K562 (cell line): ENCODE data around the gene SS18. TPM values are rescaled to one million over a fixed set of nuclear protein-coding genes. Genes with fewer than 3 reads are reported as not detected.

Experiments
- ATAC-seq: fragments of 200-7000 bp; cut with Tn5 transposase; 3 replicates; pipeline ENCODE4 v1.9.1; 2020; ENCODE audit warnings: moderate library complexity
- BruUV-seq: library from RNA; stranded (reverse); fragments of 400-500 nt; replicated peaks from 2 replicates; lab custom pipeline; 2021; lab: Mats Ljungman, UMichigan
- CTCF ChIA-PET: fragments of 300-600 bp; formaldehyde crosslinking; extraction: SDS; loops from one replicate; lab custom pipeline; 2021; ENCODE audit warnings: low intra/inter-chr PET ratio; lab: Yijun Ruan, JAX
- POLR2A ChIA-PET: fragments of 300-600, 350-650 bp; sonication (Branson Sonifier 250); formaldehyde crosslinking; extraction: SDS; loops from one replicate; lab custom pipeline; 2021; ENCODE audit warnings: antibody characterized with exemption, inconsistent platforms; lab: Yijun Ruan, JAX
- DNase-seq, 4 experiments: peaks; one replicate each; pipeline versions ENCODE4 v3.0.0 to v3.0.0-alpha.2; 2011 to 2018; ENCODE audit warnings: low spot score in 3 of 4, mixed read lengths in 3 of 4; ENCODE audit errors: extremely low read depth in 1 of 4
- FAIRE-seq: peaks from 2 replicates; lab custom pipeline; 2011; peaks lifted over from hg19 to GRCh38; lab: Jason Lieb, UNC
- H2AFZ ChIP-seq: 2 replicates; pipeline ENCODE4 v1.6.0; 2011; ENCODE audit warnings: low read depth, low read length, control low read depth, inconsistent platforms
- H3K27ac ChIP-seq: fragments of 200-600 bp; 3 replicates; pipeline ENCODE4 v1.8.0; 2011; ENCODE audit warnings: low read depth, mild to moderate bottlenecking, control low read depth, inconsistent platforms, low read length, moderate library complexity, mixed read lengths; ENCODE audit errors: extremely low read depth
- H3K27me3 ChIP-seq, 2 experiments: fragments of 300-600 bp in 1 of 2; 2 replicates in 1 of 2; 3 replicates in 1 of 2; pipeline versions ENCODE4 v1.6.0 to v1.8.0; 2011; ENCODE audit warnings: inconsistent platforms in 2 of 2, low read length in 2 of 2, mild to moderate bottlenecking in 1 of 2, mixed read lengths in 1 of 2, moderate library complexity in 1 of 2; ENCODE audit not compliant: control insufficient read depth in 2 of 2, insufficient read depth in 2 of 2
- H3K36me3 ChIP-seq: fragments of 300-600 bp; 3 replicates; pipeline ENCODE4 v1.8.0; 2011; ENCODE audit warnings: mild to moderate bottlenecking, low read length, inconsistent platforms; ENCODE audit not compliant: control insufficient read depth, insufficient read depth
- H3K4me1 ChIP-seq, 2 experiments: fragments of 200-600 bp in 1 of 2; replicated peaks in 1 of 2; 2 replicates in 1 of 2; 3 replicates in 1 of 2; pipeline versions ENCODE4 v1.5.1 to v1.8.0; 2011; ENCODE audit warnings: inconsistent platforms in 2 of 2, low read length in 2 of 2, mild to moderate bottlenecking in 1 of 2, mixed read lengths in 1 of 2, moderate library complexity in 1 of 2; ENCODE audit not compliant: control insufficient read depth in 2 of 2, insufficient read depth in 2 of 2
- H3K4me2 ChIP-seq: 2 replicates; pipeline ENCODE4 v1.6.1; 2011; ENCODE audit warnings: low read length, control low read depth, inconsistent platforms, mixed read lengths; ENCODE audit not compliant: insufficient read depth
- H3K4me3 ChIP-seq: fragments of 200-600 bp; sonication (generic), shearing (Covaris generic); 2 replicates; pipeline ENCODE4 v1.5.1; 2016; ENCODE audit warnings: control low read depth, inconsistent platforms
- H3K79me2 ChIP-seq: fragments of 200-600 bp; 3 replicates; pipeline ENCODE4 v1.8.0; 2011; ENCODE audit warnings: low read length, inconsistent platforms; ENCODE audit not compliant: control insufficient read depth, insufficient read depth
- H3K9ac ChIP-seq, 2 experiments: 2 replicates each; pipeline versions ENCODE4 v1.6.0 to v1.6.1; 2011; ENCODE audit warnings: low read depth in 2 of 2, low read length in 2 of 2, control low read depth in 1 of 2, inconsistent platforms in 1 of 2, mild to moderate bottlenecking in 1 of 2, mixed read lengths in 1 of 2; ENCODE audit not compliant: insufficient read depth in 1 of 2
- H3K9me1 ChIP-seq: one replicate; pipeline ENCODE4 v1.6.0; 2011; ENCODE audit warnings: inconsistent platforms, mild to moderate bottlenecking, low read length, moderate library complexity; ENCODE audit not compliant: control insufficient read depth, insufficient read depth
- H3K9me3 ChIP-seq: replicated peaks from 2 replicates; pipeline ENCODE4 v1.5.1; 2011; ENCODE audit warnings: low read depth, low read length, inconsistent platforms; ENCODE audit not compliant: control insufficient read depth, insufficient read depth
- H4K20me1 ChIP-seq: replicated peaks from 2 replicates; pipeline ENCODE4 v1.6.1; 2011; ENCODE audit warnings: low read length, inconsistent platforms, mixed read lengths; ENCODE audit not compliant: control insufficient read depth, insufficient read depth
- FOXA3 ChIP-seq, 2 experiments: fragments of 450-650 bp in 1 of 2; sonication (generic) in 1 of 2; formaldehyde crosslinking; IDR thresholded peaks in 1 of 2; conservative IDR thresholded peaks in 1 of 2; 2 replicates each; pipeline versions ENCODE4 v1.4.0 to v1.8.0; 2020 to 2022; ENCODE audit warnings: mild to moderate bottlenecking in 2 of 2, missing genetic modification reagents in 1 of 2
- FOXK1 ChIP-seq: sonication (generic); formaldehyde crosslinking; IDR thresholded peaks from 2 replicates; pipeline ENCODE4 v1.8.0; 2022; ENCODE audit warnings: missing genetic modification reagents, mild to moderate bottlenecking, borderline replicate concordance
- GATA2 ChIP-seq: sonication (generic); formaldehyde crosslinking; IDR thresholded peaks from 2 replicates; pipeline ENCODE4 v1.4.0; 2020; ENCODE audit warnings: mild to moderate bottlenecking, missing genetic modification reagents
- JUNB ChIP-seq: fragments of 450-650 bp; formaldehyde crosslinking; conservative IDR thresholded peaks from 2 replicates; pipeline ENCODE4 v1.4.0; 2020; ENCODE audit warnings: mild to moderate bottlenecking
- KDM2B ChIP-seq: fragments of 250-450 bp; sonication (Bioruptor Pico); IDR thresholded peaks from 2 replicates; pipeline ENCODE4 v1.8.0; 2021; ENCODE audit warnings: mild to moderate bottlenecking, moderate library complexity
- SMARCA4 ChIP-seq: fragments of 450-650 bp; IDR thresholded peaks from 2 replicates; pipeline ENCODE4 v1.6.1; 2016
- SMARCB1 ChIP-seq: IDR thresholded peaks from 2 replicates; pipeline ENCODE4 v1.6.1; 2011; ENCODE audit warnings: improper control_type of control experiment, low read depth; ENCODE audit not compliant: insufficient read length
- TEAD2 ChIP-seq: fragments of 450-650 bp; IDR thresholded peaks from 2 replicates; pipeline ENCODE4 v1.6.1; 2016; ENCODE audit warnings: missing genetic modification characterization, control low read depth, missing compliant biosample characterization
- ZEB2 ChIP-seq: fragments of 450-650 bp; IDR thresholded peaks from 2 replicates; pipeline ENCODE4 v1.6.1; 2016
- ZNF316 ChIP-seq: fragments of 450-650 bp; IDR thresholded peaks from 2 replicates; pipeline ENCODE4 v1.6.1; 2016
- ZNF830 ChIP-seq: fragments of 250-450 bp; sonication (Bioruptor Pico); IDR thresholded peaks from 2 replicates; pipeline ENCODE4 v1.5.0; 2021; ENCODE audit warnings: mild to moderate bottlenecking
- ZSCAN29 ChIP-seq: fragments of 450-650 bp; IDR thresholded peaks from 2 replicates; pipeline ENCODE4 v1.6.1; 2017
- WGBS: fragments of 100-300 bp; shearing (Covaris generic); methylation state at CpG from one replicate; pipeline ENCODE4 v1.1.6; 2016; ENCODE audit warnings: low coverage, mixed read lengths; ENCODE audit not compliant: insufficient coverage; ENCODE audit errors: missing lambda C conversion rate; 5-methylcytosine and 5-hydroxymethylcytosine counted together
- in situ Hi-C: fragments of 300-500 bp; cut with MboI; formaldehyde crosslinking; loops from 4 replicates; pipeline ENCODE4 v1.15.0; 2018; ENCODE audit warnings: inconsistent platforms, mixed read lengths
- intact Hi-C: fragments of 100-400 bp; cut with micrococcal nuclease; formaldehyde crosslinking; loops from 2 replicates; pipeline ENCODE4 v1.14.2; 2022
- polyA plus RNA-seq, 8 experiments: library from polyadenylated mRNA; depleted of rRNA in 4 of 8; stranded (reverse) in 5 of 8; unstranded in 3 of 8; fragments of >200 nt; fragmentation: Nextera tagmentation in 2 of 8; fragmentation: Illumina TruSeq in 1 of 8; extraction: Ambion mirVana in 2 of 8; extraction: Trizol in 1 of 8; gene quantifications; 2 replicates each; pipeline versions ENCODE4 v1.2.1 to v1.2.3, GENCODE V29; 2011 to 2014; ENCODE audit warnings: inconsistent platforms in 1 of 8, missing spikeins in 1 of 8
- total RNA-seq, 7 experiments: library from RNA; depleted of rRNA in 6 of 7; stranded (reverse); fragments of >200 nt in 6 of 7; fragmentation: Illumina TruSeq in 2 of 7; extraction: Trizol in 2 of 7; gene quantifications; 2 replicates each; pipeline versions ENCODE4 v1.2.1 to v1.2.3, GENCODE V29; 2011 to 2021; ENCODE audit warnings: low replicate concordance in 1 of 7

The SS18 gene
- total and polyA plus RNA-seq, 9 of the 15 experiments (the other 6 are each of a cell fraction or from before 2014, with no cell fraction given) = 30.9 to 190 (median 102) TPM

DNA sequence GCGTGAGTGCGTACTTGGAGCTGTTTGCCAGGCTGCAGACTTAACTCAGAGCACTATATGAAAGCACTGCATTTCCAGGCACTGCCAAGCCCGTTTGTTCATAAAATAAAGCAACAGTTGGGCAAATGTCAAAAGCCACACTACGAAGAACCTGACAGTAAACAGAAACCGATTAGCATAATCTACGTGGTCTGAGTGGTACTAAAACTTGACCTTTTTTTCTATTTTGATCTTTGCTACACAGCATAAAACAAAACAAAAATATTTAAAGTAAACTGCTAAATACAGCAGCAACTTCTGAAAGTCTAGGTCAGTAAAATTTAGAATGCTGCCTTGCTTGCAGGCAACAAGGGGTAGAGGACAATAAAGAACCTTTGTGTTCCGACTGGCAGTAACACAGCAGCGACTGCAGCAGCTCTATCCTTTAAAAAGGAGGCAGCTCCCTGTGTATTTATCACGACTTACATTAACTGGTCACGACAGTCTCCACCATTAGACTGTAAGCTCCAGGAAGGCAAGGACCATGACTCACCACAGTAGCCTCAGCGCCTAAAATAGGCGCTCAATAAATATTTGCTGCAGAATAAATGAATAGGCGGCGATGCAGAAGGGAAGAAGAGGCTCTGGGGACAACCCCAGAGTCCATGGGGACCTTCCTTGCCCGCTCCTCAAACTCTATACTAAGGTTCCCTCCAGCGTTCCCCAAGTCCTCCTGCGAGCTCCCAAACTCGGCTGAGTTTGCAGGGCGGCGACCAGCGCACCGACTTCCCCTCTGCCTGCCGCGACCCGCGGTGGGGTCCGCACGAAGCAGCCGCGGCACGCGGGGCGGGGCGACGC is 902 bp downstream of the SS18 start (continued):
- TF ChIP-seq ZNF830 (CRISPR knock-in tag) (0 out of 2 replicates have a peak, but pooled peaks have one; percentile 25), FOXA3 (CRISPR knock-in tag; conservative IDR thresholded peaks at IDR 0.05 in 1 of 2, IDR thresholded peaks at IDR 0.05 in 1 of 2) (peak in 1 of 2 experiments; percentile 40; a peak in 1 of 4 replicates), ZEB2 (no peak), TEAD2 (no peak), FOXK1 (CRISPR knock-in tag) (0 out of 2 replicates have a peak, but pooled peaks have one; percentile 2), ZSCAN29 (0 out of 2 replicates have a peak, but pooled peaks have one; percentile 17)

DNA sequence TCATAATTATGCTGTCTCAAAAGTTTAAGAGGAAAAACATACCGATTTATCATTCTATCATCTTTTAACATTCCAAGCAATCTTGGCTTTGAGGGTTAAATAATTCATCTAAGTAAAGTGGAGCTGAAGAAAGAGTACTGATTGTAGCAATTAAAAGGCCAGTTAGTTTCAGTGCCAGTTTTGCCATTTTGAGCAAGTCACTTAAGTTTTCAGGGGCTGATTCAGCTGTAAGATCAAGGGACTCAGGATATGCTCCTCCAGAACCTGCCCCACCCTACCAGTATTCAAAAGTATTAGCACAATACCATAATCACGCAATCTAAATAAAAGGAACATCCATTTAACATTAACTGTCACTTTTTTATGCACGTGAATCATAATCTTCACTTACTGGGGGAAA is 1.9 kb downstream of the SS18 start:
- intact Hi-C loops = no loop called here
- ChIA-PET CTCF (no interaction called here), POLR2A (interaction anchor here (0.6 to 4.2 kb wide), 6 partner anchors 10 to 33 kb away, joined by 3 to 30 read pairs (median 4); no protein-coding TSS in a partner anchor)
- TF ChIP-seq GATA2 (CRISPR knock-in tag) (peak; percentile 61), ZNF316 (peak; percentile 37), SMARCA4 (0 out of 2 replicates have a peak, but pooled peaks have one; percentile 31), JUNB (CRISPR knock-in tag) (no peak), KDM2B (CRISPR knock-in tag) (no peak), SMARCB1 (peak; percentile 58)
- Histone ChIP-seq H4K20me1 (peaks cover 6% of the 10 kb centered on the region), H3K36me3 (peaks cover 41% of the 10 kb centered on the region), H3K9me1 (no peaks in the 10 kb centered on the region), H2AFZ (no peak overlapping the region), H3K9me3 (no peaks in the 10 kb centered on the region), H3K27me3 (no peaks in the 10 kb centered on the region), H3K4me3 (peak overlapping the region; percentile 77; the same call in 1 of the 2 replicates), H3K9ac (peak overlapping the region; percentile 14 to 81; a peak in 2 of 4 replicates), H3K4me1 (peaks cover 15 to 21% of the 10 kb centered on the region in 2 experiments; a peak in 4 of 5 replicates), H3K79me2 (peaks cover 70% of the 10 kb centered on the region), H3K27ac (no peak overlapping the region; the same call in 2 of the 3 replicates), H3K4me2 (peak overlapping the region; percentile 97)
- FAIRE-seq (peak; percentile 15), ATAC-seq (no peak), DNase-seq (peak in 2 of 4 experiments; percentile 41 to 59)
- TSS peak; percentile 24 for BruUV-seq
- 7% methylated on average over 3 of the region's 3 CpGs for WGBS
- in situ Hi-C loops = no loop called here
